GM18951 (cell line): ENCODE data around the gene FAM222B.
"Not testable (repeated sequence)": the region's sequence is repeated elsewhere in the genome, so short reads cannot be mapped to it uniquely, and the experiment has no call there.

Source experiments
- POLR2A ChIP-seq: IDR thresholded peaks from 4 replicates; pipeline ENCODE4 v1.6.1; 2011; ENCODE audit warnings: mild to moderate bottlenecking; ENCODE audit not compliant: insufficient read length, insufficient read depth; ENCODE audit errors: extremely low read depth
- in situ Hi-C: fragments of 300-500 bp; cut with MboI; formaldehyde crosslinking; loops from one replicate; pipeline ENCODE4 v1.12.0; 2022; ENCODE audit warnings: low sequenced_read_pairs, mixed read lengths, inconsistent platforms; ENCODE audit not compliant: unreplicated experiment

The FAM222B gene

GRCh38 chr17:28725660-28726225 is 116.8 kb downstream of the FAM222B start:
- TF ChIP-seq POLR2A = peak; percentile 68
- in situ Hi-C loops = no loop called here

DNA sequence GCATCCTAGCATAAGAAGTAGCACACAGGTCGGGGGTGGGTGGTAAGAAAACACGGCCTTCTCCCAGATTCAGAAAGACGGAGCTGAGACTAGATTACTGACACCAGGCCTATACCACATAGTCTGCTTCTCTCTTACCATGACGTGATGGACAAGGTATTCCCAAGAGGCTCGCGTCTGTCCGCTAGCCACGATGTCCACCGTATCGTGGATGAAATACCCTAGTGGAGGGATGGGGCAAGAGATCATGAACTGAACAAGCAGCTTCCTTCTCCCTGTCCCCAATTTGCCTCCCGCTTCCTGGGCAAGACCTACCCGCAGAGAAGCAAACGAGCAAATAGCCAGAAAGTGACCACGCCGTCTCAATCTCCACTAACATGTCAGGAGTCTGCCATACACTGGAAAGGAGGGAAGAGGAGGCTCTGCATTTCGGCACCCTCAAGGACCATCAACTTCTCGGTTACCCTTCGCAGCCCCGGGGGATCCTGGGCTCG is 117.4 kb downstream of the FAM222B start:
- in situ Hi-C loops = no loop called here
- peak; percentile 61 for TF ChIP-seq POLR2A

DNA sequence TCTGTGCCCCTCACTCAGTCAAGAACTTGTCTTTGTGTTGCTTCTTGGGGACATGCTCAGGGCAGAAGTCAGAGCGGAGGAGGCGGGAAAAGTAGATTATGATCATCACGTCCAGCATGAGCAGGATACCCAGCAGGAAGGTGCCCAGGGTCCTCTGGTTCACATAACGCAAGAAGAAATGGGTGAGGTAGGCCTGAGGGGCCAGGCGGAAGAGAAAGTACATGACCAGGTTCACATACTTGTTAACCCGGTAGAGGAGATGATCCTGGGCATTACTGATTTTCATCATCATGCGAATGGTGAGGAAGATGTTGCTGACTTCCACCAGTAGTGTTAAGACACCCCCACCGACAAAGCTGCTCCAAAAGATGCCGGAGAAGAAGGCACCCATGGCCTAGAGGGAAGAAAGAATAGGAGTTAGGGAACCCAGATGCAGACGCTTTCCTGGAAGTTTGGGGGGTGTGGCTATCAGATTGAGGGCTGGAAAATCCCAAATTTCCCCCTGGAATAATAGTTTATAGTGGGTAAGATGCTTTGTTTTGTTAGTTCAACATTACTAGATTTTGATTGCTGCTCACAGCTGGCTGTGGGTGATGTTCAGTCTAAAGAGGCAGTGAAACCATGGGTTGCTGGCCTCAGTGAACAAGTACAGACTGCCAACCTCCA is 118.0 kb downstream of the FAM222B start:
- no peak for TF ChIP-seq POLR2A
- in situ Hi-C loops = no loop called here

DNA sequence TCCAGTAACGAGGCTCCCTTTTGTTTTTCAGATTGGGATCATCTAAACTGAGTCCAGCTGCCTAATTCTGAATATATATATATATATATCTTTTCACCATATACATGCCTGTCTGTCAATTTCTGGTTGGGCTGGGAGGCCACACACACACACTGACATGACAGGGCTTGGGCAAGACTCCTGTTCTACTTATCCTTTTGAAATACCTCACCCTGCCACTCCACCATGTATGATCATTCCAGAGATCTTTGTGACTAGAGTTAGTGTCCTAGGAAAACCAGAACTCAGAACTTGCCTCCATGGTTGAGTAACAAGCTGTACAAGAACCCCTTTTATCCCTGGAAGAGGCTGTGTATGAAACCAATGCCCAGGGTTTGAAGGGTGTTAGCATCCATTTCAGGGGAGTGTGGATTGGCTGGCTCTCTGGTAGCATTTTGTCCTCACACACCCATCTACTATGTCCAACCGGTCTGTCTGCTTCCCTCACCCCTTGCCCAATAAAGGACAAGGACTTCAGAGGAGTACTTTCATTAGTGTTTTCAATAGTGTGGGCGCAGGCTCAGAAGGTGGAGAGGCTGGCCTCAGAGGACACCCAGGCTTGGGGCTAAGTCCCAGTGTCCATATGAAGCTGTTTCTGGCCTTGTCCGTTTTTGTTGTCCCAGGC is 118.6 kb downstream of the FAM222B start:
- in situ Hi-C loops = not testable (repeated sequence)

- TF ChIP-seq POLR2A = no peak
- in situ Hi-C loops = no loop called here
Observed at GRCh38 chr17:28723159-28723835, 119.3 kb downstream of the FAM222B start.

DNA sequence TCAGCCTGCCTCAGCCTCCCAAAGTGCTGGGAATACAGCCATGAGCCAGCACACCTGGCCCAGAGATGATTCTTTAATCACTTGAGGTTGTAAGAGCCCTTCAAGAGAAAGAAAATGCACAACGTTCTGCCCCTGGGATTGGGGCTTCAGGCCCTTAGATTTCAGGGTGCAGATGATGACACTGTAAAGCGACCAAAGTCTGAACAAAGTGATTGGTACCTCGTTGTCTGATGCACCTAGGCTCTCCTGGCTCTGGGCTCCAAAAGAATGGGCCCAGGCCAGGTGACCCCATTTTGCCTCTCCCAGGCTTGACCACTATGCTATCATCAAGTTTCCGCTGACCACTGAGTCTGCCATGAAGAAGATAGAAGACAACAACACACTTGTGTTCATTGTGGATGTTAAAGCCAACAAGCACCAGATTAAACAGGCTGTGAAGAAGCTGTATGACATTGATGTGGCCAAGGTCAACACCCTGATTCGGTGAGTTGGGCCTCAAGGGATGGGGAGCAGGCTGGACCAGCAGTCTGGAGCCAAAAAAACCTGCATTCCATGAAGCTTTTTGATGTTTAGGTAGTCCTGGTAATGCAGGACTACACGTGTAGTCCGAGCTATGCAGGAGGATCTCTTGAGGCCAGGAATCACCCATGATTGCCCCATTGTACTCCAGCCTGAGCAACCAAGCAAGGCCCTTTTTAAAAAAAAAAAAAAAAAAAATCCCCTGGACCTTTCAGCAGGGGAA is 120.0 kb downstream of the FAM222B start:
- no peak for TF ChIP-seq POLR2A
- in situ Hi-C loops = no loop called here

DNA sequence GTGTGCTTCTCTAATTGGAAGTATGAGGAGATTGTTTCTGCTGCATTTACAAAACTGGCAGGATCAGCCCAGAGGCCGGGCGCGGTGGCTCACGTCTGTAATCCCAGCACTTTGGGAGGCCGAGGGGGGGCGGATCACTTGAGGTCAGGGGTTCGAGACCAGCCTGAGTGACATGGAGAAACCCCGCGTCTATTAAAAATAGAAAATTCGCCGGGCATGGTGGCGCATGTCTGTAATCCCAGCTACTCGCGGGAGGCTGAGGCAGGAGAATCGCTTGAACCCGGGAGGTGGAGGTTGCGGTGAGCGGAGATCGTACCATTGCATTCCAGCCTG is 121.6 kb downstream of the FAM222B start:
- in situ Hi-C loops = not testable (repeated sequence)

DNA sequence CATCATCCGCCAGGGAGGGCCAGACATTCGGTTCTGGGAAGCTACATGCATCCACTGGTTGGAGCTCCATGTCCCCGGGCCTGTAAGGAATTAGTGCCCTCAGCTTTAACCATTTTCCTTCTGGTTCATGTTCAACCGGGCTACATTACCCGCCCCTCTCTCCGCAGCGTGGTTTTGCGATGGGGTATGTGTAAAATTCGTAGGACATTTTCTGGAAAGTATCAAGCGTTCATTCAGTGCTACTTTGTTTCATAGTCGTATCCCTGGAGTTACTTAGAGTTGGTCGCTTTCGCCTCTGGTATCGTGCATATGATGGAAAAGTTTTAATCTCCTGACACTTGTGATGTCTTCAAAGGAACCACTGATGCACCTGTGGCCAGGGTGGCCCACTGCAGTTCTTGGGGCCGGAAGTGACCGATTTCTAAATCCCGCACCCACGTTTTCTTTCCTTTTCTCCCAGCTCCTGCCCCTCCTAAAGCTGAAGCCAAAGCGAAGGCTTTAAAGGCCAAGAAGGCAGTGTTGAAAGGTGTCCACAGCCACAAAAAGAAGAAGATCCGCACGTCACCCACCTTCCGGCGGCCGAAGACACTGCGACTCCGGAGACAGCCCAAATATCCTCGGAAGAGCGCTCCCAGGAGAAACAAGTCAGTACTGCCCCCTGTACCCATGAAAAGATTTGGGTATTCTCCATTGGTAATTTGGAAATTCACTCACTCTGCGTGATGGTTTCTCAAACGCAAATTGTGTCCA is 122.2 kb downstream of the FAM222B start:
- in situ Hi-C loops = no loop called here

GRCh38 chr17:28719021-28719433 is 123.6 kb downstream of the FAM222B start:
- in situ Hi-C loops = no loop called here
- no peak for TF ChIP-seq POLR2A

More for the DNA sequence above, 122.2 kb downstream of the FAM222B start:
- no peak for TF ChIP-seq POLR2A

- in situ Hi-C loops = no loop called here
- TF ChIP-seq POLR2A = no peak
Observed at GRCh38 chr17:28718333-28719020, 124.1 kb downstream of the FAM222B start.

DNA sequence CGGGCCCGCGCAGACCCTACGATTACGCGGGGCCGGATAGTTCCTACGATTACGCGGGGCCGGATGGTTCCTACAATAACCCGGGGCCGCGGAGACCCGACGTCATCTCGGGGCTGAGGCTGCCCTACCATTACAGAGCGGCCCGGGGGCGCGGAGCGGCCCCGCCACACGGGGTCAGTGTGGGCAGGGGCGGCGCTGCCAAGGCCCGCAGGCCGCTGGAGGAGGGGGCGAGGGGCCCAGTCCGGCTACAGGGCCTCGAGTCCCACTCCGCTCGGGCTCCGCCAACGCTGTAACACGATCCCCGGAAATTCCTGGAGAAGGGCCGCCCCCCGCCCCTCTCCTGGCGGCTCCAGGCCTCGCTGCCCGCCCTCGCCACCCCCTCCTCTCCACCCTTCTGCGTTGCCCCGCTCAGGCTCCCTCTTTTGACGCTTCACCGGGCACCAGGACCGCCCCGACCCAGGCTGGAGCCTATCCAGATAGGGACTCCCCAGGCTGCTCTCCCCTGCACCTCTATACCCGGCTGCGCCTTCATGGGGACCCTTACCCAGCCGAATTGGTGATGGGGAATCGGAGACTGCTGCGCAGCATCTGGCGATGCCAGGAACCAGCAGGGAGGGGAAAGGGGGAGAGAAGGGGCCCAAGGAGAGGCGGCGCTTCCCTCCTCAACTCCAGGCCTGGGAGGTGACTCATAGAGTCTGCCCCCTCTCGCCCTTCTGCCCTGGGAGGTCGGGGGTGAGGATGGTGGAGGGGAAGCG is 124.8 kb downstream of the FAM222B start, which contains the start of gene RAB34:
Gene RAB34, minus strand, starts transcription at position 291 of the 755 bp plus-strand sequence. CDS start 602 bp downstream, outside the sequence.
- in situ Hi-C loops = no loop called here
- TF ChIP-seq POLR2A = peak; percentile 21
